WTC11 (cell line): ENCODE measurements around the gene MLN. TPM values are rescaled to one million over a fixed set of nuclear protein-coding genes. Genes with fewer than 3 reads are reported as not detected.
A peak's percentile ranks its signal among the peaks of the same experiment; 100 is the strongest.

Source experiments
- ATAC-seq: fragments of 200-7000 bp; cut with Tn5 transposase; 2 replicates; pipeline ENCODE4 v1.10.0; 2021; ENCODE audit warnings: mild to moderate bottlenecking, moderate library complexity
- CTCF ChIA-PET: fragments of 300-600 bp; sonication (Branson Sonifier 250); formaldehyde crosslinking; loops from one replicate; lab custom pipeline; 2021; ENCODE audit warnings: antibody characterized with exemption; lab: Charles Lee
- POLR2A ChIA-PET: fragments of 350-600 bp; sonication (Branson Sonifier 250); formaldehyde crosslinking; loops from one replicate; lab custom pipeline; 2021; ENCODE audit warnings: antibody characterized with exemption; lab: Charles Lee
- DNase-seq: peaks from one replicate; pipeline ENCODE4 v3.0.0; 2021; ENCODE audit warnings: low spot score
- H3K27ac Mint-ChIP-seq: 2 replicates; pipeline ENCODE4 v1.8.0; 2021; ENCODE audit warnings: mixed read lengths
- H3K27me3 Mint-ChIP-seq: 2 replicates; pipeline ENCODE4 v1.8.0; 2021; ENCODE audit warnings: low read depth, mild to moderate bottlenecking, moderate library complexity, mixed read lengths
- H3K36me3 Mint-ChIP-seq: 2 replicates; pipeline ENCODE4 v1.8.0; 2021; ENCODE audit warnings: mixed read lengths
- H3K4me1 Mint-ChIP-seq: 2 replicates; pipeline ENCODE4 v1.8.0; 2022; ENCODE audit warnings: mixed read lengths
- H3K4me3 Mint-ChIP-seq: 2 replicates; pipeline ENCODE4 v1.8.0; 2021; ENCODE audit warnings: mild to moderate bottlenecking, moderate library complexity, mixed read lengths
- H3K9me3 Mint-ChIP-seq: 2 replicates; pipeline ENCODE4 v1.8.0; 2021; ENCODE audit warnings: mixed read lengths
- CBFB ChIP-seq: sonication (generic); formaldehyde crosslinking; IDR thresholded peaks from 2 replicates; pipeline ENCODE4 v1.8.1; 2022; ENCODE audit warnings: mild to moderate bottlenecking, low read depth, missing genetic modification reagents
- CDX4 ChIP-seq: fragments of 250-450 bp; sonication (Bioruptor Pico); IDR thresholded peaks from 2 replicates; pipeline ENCODE4 v1.9.0; 2021; ENCODE audit warnings: moderate library complexity, mild to moderate bottlenecking, inconsistent platforms, borderline replicate concordance
- E2F4 ChIP-seq: sonication (generic); formaldehyde crosslinking; IDR thresholded peaks from 2 replicates; pipeline ENCODE4 v1.8.1; 2022; ENCODE audit warnings: low read depth, mild to moderate bottlenecking, moderate library complexity, missing genetic modification reagents, borderline replicate concordance
- FOXP4 ChIP-seq: sonication (generic); formaldehyde crosslinking; IDR thresholded peaks from 2 replicates; pipeline ENCODE4 v1.8.0; 2022; ENCODE audit warnings: mild to moderate bottlenecking, missing genetic modification reagents
- IRF2 ChIP-seq: sonication (generic); formaldehyde crosslinking; IDR thresholded peaks from 2 replicates; pipeline ENCODE4 v1.8.0; 2022; ENCODE audit warnings: low read depth, missing genetic modification reagents, borderline replicate concordance
- JUN ChIP-seq: sonication (generic); formaldehyde crosslinking; IDR thresholded peaks from 2 replicates; pipeline ENCODE4 v1.8.0; 2023; ENCODE audit warnings: mild to moderate bottlenecking, missing genetic modification reagents
- KAT7 ChIP-seq: sonication (generic); formaldehyde crosslinking; IDR thresholded peaks from 2 replicates; pipeline ENCODE4 v1.8.1; 2023; ENCODE audit warnings: missing genetic modification reagents, mild to moderate bottlenecking, borderline replicate concordance
- MXD4 ChIP-seq: fragments of 250-450 bp; sonication (Bioruptor Pico); IDR thresholded peaks from 2 replicates; pipeline ENCODE4 v1.8.0; 2021; ENCODE audit warnings: mild to moderate bottlenecking, moderate library complexity, borderline replicate concordance
- TEAD1 ChIP-seq: sonication (generic); formaldehyde crosslinking; IDR thresholded peaks from 2 replicates; pipeline ENCODE4 v1.8.0; 2022; ENCODE audit warnings: mild to moderate bottlenecking, missing genetic modification reagents
- ZBTB21 ChIP-seq: sonication (generic); formaldehyde crosslinking; IDR thresholded peaks from 2 replicates; pipeline ENCODE4 v1.8.1; 2023; ENCODE audit warnings: mild to moderate bottlenecking, missing genetic modification reagents, borderline replicate concordance
- ZMAT4 ChIP-seq: fragments of 250-450 bp; sonication (Bioruptor Pico); IDR thresholded peaks from 2 replicates; pipeline ENCODE4 v1.9.0; 2021; ENCODE audit warnings: mild to moderate bottlenecking
- ZNF138 ChIP-seq: sonication (generic); formaldehyde crosslinking; conservative IDR thresholded peaks from 2 replicates; pipeline ENCODE4 v1.8.1; 2022; ENCODE audit warnings: mild to moderate bottlenecking, moderate library complexity, missing genetic modification reagents
- ZNF263 ChIP-seq: sonication (generic); formaldehyde crosslinking; IDR thresholded peaks from 2 replicates; pipeline ENCODE4 v1.8.1; 2022; ENCODE audit warnings: low read depth, mild to moderate bottlenecking, moderate library complexity, missing genetic modification reagents
- ZNF396 ChIP-seq: fragments of 250-450 bp; sonication (Bioruptor Pico); IDR thresholded peaks from 2 replicates; pipeline ENCODE4 v1.8.0; 2021; ENCODE audit warnings: mild to moderate bottlenecking, moderate library complexity, borderline replicate concordance
- total RNA-seq: library from RNA; stranded (reverse); gene quantifications from 3 replicates; pipeline ENCODE4 v1.2.3, GENCODE V29; 2021
- TF ChIP-seq, protein P1 (sequence below): fragments of 250-450 bp; sonication (Bioruptor Pico); IDR thresholded peaks from 2 replicates; pipeline ENCODE4 v1.8.0; 2021; ENCODE audit warnings: mild to moderate bottlenecking
- TF ChIP-seq, protein P2 (sequence below): sonication (generic); formaldehyde crosslinking; conservative IDR thresholded peaks from 2 replicates; pipeline ENCODE4 v1.8.1; 2023; ENCODE audit warnings: mild to moderate bottlenecking, low read depth, missing genetic modification reagents, moderate library complexity

Gene MLN
- total RNA-seq, 1 experiment from 2014 or later: not detected

GRCh38 chr6:33828452-33828763 lies 24.6 kb upstream of the MLN start (continued):
- TF ChIP-seq E2F4: no peak

DNA sequence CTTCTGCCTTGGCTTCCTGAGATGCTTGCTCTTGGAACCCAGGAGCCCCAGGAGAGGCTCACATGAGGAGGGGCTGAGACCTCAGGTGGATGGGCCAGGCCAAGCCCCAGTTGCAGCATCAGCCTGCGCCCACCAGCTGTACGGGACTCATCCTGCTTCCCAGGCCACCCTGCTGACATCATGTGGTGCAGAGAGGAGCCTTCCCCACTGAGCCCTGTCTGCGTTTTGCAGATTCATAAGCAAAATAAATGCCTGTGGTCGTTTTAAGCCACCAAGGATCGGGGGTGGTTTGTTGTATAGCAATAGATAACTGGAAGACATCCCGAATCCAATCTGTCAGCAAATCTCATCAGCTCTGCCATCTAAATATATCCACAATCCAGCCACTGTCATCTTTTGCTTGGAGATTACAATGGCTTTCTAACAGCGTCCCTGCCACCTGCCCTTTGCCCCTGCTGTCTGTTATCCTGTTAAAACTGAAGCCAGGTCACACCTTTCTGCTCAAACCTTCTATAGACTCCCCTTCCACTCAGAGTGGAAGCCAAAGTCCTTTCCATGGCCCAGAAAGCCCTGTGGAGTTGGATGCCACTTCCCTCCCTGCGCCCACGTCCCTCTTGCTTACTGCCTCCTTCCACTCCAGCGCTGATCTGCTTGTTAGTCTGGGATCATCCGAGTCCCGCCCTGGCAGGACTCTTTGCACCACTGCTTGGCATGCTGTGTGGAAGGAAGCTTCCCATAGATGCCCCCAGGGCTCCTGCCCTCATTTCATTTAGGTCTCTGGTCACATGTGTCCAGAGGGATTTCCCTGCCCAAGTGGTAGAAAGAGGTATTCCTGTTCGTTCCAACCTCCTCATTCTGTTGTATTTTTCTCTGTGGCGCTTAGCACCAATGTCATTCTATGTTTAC lies 24.0 kb upstream of the MLN start:
- Mint-ChIP-seq H3K27me3 (peaks cover 16% of the 10 kb centered on the region; the same call in 1 of the 2 replicates), H3K9me3 (no peaks in the 10 kb centered on the region), H3K4me3 (no peak overlapping the region), H3K27ac (no peak overlapping the region), H3K4me1 (peaks cover 37% of the 10 kb centered on the region), H3K36me3 (0 out of 2 replicates have a peak, but pooled peaks cover 2% of the 10 kb centered on the region)
- TF ChIP-seq, protein P1, sequence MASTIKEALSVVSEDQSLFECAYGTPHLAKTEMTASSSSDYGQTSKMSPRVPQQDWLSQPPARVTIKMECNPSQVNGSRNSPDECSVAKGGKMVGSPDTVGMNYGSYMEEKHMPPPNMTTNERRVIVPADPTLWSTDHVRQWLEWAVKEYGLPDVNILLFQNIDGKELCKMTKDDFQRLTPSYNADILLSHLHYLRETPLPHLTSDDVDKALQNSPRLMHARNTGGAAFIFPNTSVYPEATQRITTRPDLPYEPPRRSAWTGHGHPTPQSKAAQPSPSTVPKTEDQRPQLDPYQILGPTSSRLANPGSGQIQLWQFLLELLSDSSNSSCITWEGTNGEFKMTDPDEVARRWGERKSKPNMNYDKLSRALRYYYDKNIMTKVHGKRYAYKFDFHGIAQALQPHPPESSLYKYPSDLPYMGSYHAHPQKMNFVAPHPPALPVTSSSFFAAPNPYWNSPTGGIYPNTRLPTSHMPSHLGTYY: no peak
- no peak for TF ChIP-seq ZNF138 (CRISPR knock-in tag)
- ChIA-PET POLR2A (no interaction called here), CTCF (interaction anchor here (0.5 to 2.3 kb wide), 11 partner anchors 12 to 200 kb away, joined by 3 to 12 read pairs (median 4); no protein-coding TSS in a partner anchor)
- ATAC-seq (no peak), DNase-seq (no peak)

DNA sequence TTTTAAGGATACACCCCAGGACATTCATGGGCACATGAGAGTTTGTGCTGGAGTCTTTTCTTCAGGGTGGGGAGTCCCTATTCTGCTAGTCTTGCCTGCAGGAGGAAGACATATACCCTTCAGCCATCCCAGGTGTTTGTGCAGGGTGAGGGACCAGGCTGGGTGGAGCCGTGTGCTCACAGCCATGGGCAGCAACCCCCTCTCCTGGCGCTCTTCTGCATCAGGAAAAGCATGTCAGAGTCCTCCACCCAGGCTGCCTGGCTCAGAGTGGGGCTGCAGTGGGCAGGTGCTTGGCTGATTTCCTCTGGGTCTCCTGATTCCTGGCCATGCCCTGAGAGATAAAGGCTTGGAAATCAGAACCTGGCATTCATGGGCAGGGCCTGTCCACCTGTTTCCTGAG lies 22.7 kb upstream of the MLN start:
- peaks cover 41% of the 10 kb centered on the region for H3K4me1 Mint-ChIP-seq
- POLR2A ChIA-PET: no interaction called here
- no peaks in the 10 kb centered on the region for H3K9me3 Mint-ChIP-seq
- DNase-seq: no peak
- H3K4me3 Mint-ChIP-seq: no peak overlapping the region
- H3K27ac Mint-ChIP-seq: no peak overlapping the region
- TF ChIP-seq IRF2 (no peak), ZNF138 (CRISPR knock-in tag) (no peak)
- TF ChIP-seq, all 79 proteins: peak for 0
- CTCF ChIA-PET: interaction anchor here (1.1 to 4.6 kb wide), 2 partner anchors 24 to 56 kb away, joined by 3 to 47 read pairs; no protein-coding TSS in a partner anchor
- peaks cover 16% of the 10 kb centered on the region; the same call in 1 of the 2 replicates for H3K27me3 Mint-ChIP-seq
- H3K36me3 Mint-ChIP-seq: no peaks in the 10 kb centered on the region
- ATAC-seq: 0 out of 2 replicates have a peak, but pooled peaks have one; percentile 14

DNA sequence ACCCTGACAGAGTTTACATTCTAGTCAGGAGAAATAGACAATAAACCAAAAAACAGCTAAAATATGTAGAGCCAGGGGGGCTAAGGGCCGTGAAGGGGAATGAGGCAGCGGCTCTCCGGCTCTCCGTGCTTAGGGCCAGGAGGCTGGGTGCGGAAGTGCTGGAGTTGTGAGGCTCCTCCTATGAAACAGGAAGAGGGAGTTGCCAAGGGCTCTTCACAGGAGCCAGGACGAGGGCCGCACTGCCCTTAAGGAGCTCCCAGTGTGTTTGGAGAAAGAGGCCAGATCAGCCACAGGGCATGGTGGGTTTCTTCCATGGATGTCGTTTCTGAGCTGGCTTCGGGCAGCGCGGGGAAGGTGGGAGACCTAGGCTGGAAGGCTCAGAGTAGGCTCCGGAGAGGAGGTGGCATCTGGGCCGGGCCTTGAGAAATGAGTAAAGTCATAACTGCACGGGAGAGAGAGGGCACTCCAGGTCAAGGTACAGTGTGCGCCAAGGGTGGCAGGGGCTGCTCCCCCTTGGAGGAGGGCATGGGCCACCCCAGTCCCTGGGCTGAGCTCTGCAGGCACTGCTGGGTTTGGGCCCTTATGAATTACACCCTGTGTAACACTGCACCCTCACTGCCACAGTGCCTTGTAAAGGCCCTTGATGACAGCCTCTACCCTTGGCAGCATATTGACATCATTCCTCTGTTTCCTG lies 20.8 kb upstream of the MLN start:
- no peaks in the 10 kb centered on the region for H3K9me3 Mint-ChIP-seq
- peak overlapping the region; percentile 55; the same call in 1 of the 2 replicates for H3K27ac Mint-ChIP-seq
- ATAC-seq: no peak; the same call in 1 of the 2 replicates
- H3K4me1 Mint-ChIP-seq: peaks cover 38% of the 10 kb centered on the region
- ChIA-PET POLR2A (no interaction called here), CTCF (interaction anchor here (0.9 to 4.6 kb wide), 7 partner anchors 12 to 203 kb away, joined by 3 to 47 read pairs (median 4); no protein-coding TSS in a partner anchor)
- no peak for DNase-seq
- H3K27me3 Mint-ChIP-seq: peaks cover 14% of the 10 kb centered on the region; the same call in 1 of the 2 replicates
- H3K4me3 Mint-ChIP-seq: no peak overlapping the region
- no peaks in the 10 kb centered on the region for H3K36me3 Mint-ChIP-seq
- TF ChIP-seq FOXP4 (CRISPR knock-in tag): no peak
- TF ChIP-seq, protein P2, sequence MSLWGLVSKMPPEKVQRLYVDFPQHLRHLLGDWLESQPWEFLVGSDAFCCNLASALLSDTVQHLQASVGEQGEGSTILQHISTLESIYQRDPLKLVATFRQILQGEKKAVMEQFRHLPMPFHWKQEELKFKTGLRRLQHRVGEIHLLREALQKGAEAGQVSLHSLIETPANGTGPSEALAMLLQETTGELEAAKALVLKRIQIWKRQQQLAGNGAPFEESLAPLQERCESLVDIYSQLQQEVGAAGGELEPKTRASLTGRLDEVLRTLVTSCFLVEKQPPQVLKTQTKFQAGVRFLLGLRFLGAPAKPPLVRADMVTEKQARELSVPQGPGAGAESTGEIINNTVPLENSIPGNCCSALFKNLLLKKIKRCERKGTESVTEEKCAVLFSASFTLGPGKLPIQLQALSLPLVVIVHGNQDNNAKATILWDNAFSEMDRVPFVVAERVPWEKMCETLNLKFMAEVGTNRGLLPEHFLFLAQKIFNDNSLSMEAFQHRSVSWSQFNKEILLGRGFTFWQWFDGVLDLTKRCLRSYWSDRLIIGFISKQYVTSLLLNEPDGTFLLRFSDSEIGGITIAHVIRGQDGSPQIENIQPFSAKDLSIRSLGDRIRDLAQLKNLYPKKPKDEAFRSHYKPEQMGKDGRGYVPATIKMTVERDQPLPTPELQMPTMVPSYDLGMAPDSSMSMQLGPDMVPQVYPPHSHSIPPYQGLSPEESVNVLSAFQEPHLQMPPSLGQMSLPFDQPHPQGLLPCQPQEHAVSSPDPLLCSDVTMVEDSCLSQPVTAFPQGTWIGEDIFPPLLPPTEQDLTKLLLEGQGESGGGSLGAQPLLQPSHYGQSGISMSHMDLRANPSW (CRISPR knock-in tag): no peak
- no peak for TF ChIP-seq CDX4 (CRISPR knock-in tag)
- no peak for TF ChIP-seq CBFB (CRISPR knock-in tag)
- no peak for TF ChIP-seq ZNF396 (CRISPR knock-in tag)
- no peak for TF ChIP-seq KAT7 (CRISPR knock-in tag)
- no peak for TF ChIP-seq ZMAT4
- TF ChIP-seq JUN (CRISPR knock-in tag): no peak
- TF ChIP-seq ZNF263: no peak
- no peak for TF ChIP-seq TEAD1 (CRISPR knock-in tag)
- TF ChIP-seq ZBTB21: no peak
- TF ChIP-seq, protein P1: no peak
- no peak for TF ChIP-seq MXD4 (CRISPR knock-in tag)
